BJ (cell line): ENCODE measurements around the gene C6. TPM values are rescaled to one million over a fixed set of nuclear protein-coding genes. Genes with fewer than 3 reads are reported as not detected.

Source experiments
- CTCF ChIA-PET: fragments of 350-600 bp; formaldehyde crosslinking; extraction: SDS; loops from one replicate; lab custom pipeline; 2021; ENCODE audit warnings: antibody characterized with exemption, inconsistent platforms; lab: Yijun Ruan, JAX
- POLR2A ChIA-PET: fragments of 300-600 bp; sonication (Branson Sonifier 250); formaldehyde crosslinking; extraction: SDS; loops from one replicate; lab custom pipeline; 2021; ENCODE audit warnings: antibody characterized with exemption; lab: Charles Lee
- DNase-seq: peaks from one replicate; pipeline ENCODE4 v3.0.0-alpha.2; 2011; ENCODE audit warnings: low read depth
- H3K27me3 ChIP-seq: 2 replicates; pipeline ENCODE4 v1.6.0; 2011; ENCODE audit warnings: low read length; ENCODE audit not compliant: control insufficient read depth, insufficient read depth
- H3K36me3 ChIP-seq: 2 replicates; pipeline ENCODE4 v1.5.1; 2011; ENCODE audit warnings: low read length; ENCODE audit not compliant: control insufficient read depth, insufficient read depth
- H3K4me3 ChIP-seq: 2 replicates; pipeline ENCODE4 v1.5.1; 2011; ENCODE audit warnings: low read depth, mild to moderate bottlenecking, control low read depth, low read length
- polyA plus RNA-seq: library from polyadenylated mRNA; depleted of rRNA; stranded (reverse); fragments of >200 nt; gene quantifications from 2 replicates; pipeline ENCODE4 v1.2.3, GENCODE V29; 2011
- TF ChIP-seq, protein P1 (sequence below): IDR thresholded peaks from 2 replicates; pipeline ENCODE4 v1.5.1; 2011; ENCODE audit warnings: low read depth, mild to moderate bottlenecking, control low read depth, inconsistent platforms, low read length, moderate library complexity; ENCODE audit not compliant: insufficient read depth

Gene C6
- polyA plus RNA-seq, 1 experiment, result not detected

DNA sequence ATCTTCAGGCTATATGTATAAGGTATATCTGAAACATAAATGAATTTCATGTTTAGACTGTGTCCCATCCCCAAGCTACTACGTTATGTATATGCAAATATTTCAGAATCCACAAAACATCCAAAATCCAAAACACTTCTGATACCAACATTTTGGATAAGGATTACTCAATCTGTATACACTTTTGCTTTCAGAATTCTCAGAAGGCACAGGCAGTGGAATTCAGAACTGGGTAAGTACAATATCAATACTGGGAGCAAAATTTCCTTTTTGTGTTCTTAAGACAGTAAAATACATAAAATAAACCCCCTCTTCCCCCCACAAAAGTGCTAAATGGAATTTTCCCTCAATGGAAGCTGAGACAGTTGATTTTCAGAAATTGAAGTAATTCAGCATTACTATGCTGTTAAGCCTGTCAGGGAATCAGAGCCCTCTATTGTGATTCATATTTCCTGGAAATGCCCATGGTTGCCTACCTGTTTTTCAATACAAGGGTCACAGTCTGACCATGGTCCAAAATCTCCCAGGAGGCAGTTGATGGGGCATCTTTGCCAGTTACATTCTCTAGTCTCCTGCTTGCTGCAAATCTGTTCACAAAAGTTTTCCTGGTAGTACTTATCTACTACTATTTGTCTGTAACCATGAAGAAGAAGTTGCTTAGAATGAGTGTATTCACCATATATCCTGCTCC, 12.1 kb downstream of the C6 start:
- Histone ChIP-seq H3K36me3 (no peaks in the 10 kb centered on the region), H3K4me3 (no peak overlapping the region), H3K27me3 (no peaks in the 10 kb centered on the region)
- TF ChIP-seq, protein P1, sequence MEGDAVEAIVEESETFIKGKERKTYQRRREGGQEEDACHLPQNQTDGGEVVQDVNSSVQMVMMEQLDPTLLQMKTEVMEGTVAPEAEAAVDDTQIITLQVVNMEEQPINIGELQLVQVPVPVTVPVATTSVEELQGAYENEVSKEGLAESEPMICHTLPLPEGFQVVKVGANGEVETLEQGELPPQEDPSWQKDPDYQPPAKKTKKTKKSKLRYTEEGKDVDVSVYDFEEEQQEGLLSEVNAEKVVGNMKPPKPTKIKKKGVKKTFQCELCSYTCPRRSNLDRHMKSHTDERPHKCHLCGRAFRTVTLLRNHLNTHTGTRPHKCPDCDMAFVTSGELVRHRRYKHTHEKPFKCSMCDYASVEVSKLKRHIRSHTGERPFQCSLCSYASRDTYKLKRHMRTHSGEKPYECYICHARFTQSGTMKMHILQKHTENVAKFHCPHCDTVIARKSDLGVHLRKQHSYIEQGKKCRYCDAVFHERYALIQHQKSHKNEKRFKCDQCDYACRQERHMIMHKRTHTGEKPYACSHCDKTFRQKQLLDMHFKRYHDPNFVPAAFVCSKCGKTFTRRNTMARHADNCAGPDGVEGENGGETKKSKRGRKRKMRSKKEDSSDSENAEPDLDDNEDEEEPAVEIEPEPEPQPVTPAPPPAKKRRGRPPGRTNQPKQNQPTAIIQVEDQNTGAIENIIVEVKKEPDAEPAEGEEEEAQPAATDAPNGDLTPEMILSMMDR, result no peak
- ChIA-PET CTCF (no interaction called here), POLR2A (no interaction called here)
- no peak for DNase-seq

DNA sequence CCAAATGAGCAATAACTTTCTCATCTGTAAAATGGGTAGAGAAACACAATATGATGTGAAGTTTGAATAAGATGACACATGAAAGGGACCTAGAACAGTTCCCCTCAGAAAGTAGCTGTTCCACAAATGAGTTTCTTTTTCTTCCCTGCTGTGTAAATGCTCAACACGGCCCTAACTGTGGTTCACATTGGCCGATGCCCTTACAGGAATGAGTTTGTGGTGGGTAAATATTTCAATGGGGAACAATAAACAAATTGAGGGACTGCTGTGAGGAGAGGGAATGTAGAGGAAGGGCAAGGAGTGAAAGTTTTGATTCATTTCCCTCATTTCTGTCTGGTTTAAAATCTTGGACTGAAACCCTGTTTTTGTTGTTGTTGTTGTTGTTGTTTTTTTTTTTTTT, 12.8 kb downstream of the C6 start:
- no peak overlapping the region for H3K4me3 ChIP-seq
- no peaks in the 10 kb centered on the region for H3K27me3 ChIP-seq
- H3K36me3 ChIP-seq, result no peaks in the 10 kb centered on the region
- no peak for DNase-seq
- ChIA-PET POLR2A (no interaction called here), CTCF (no interaction called here)
- TF ChIP-seq, protein P1, result no peak

DNA sequence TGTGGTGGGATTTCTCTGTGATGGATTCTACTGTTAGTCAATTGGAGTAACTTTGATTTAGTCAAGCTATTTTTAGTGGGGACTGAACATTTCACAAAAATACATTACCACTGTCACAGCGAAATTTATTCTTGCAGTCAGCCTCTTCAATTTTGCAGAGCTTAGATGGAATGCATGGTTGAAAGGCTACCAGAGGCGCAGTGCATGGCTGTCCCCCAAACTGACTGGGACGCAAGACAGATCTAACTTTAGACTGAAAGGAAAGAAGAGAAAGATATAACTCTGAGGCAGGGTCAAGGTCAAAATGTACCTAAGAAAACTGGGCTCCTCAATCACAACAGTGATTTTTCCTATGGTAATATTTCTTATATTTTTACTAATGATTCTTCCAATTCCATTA, 13.7 kb downstream of the C6 start:
- H3K4me3 ChIP-seq, result no peak overlapping the region
- ChIA-PET POLR2A (no interaction called here), CTCF (no interaction called here)
- TF ChIP-seq, protein P1, result no peak
- H3K27me3 ChIP-seq, result no peaks in the 10 kb centered on the region
- no peaks in the 10 kb centered on the region for H3K36me3 ChIP-seq
- no peak for DNase-seq

DNA sequence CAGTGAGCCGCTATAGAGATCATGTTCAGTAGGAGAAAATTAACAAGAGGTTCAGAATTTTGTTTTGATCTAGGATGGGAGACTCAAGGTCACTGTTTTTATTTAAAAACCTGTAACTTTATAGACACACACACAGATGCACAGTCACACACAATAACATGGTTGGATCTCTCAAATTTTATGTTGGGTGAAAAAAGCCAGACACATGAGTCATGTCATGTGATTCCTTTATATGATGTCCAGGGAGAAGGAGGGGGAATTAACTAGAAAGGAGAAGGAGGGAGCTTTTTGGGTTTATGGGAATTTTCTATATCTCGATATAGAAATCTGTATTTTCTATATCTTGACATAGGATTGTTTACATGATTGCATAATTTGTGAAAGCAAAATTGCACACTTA, 17.1 kb downstream of the C6 start:
- DNase-seq, result no peak
- Histone ChIP-seq H3K27me3 (no peaks in the 10 kb centered on the region), H3K4me3 (no peak overlapping the region), H3K36me3 (no peaks in the 10 kb centered on the region)
- ChIA-PET CTCF (no interaction called here), POLR2A (no interaction called here)
- TF ChIP-seq, protein P1, result no peak

DNA sequence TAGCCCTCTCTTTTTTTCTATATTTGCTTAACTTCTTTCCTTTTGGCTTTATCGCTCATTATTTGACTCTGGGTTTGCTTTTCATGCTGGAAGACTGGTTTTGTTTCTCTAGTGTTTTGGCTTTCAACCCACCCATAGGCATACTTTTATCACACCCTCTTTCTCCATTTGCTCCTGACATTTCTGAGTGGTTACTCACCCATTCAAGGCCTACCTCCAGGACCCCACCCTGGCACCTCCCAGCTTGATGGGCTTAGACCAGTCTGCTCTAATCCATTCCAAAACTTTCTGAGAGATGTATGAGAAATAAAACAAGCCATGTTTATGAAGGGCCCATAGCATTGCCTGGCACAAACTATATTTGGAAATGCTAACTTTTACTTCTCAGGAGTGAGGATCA, 18.1 kb downstream of the C6 start:
- DNase-seq, result no peak
- Histone ChIP-seq H3K27me3 (no peaks in the 10 kb centered on the region), H3K36me3 (no peaks in the 10 kb centered on the region), H3K4me3 (no peak overlapping the region)
- ChIA-PET POLR2A (no interaction called here), CTCF (no interaction called here)
- TF ChIP-seq, protein P1, result no peak
